OCI-LY3 (cell line): ENCODE results near the gene PARP3.

Experiments used
- H2AFZ ChIP-seq: fragments of 200-600, 300-600 bp; shearing (Covaris generic); 2 replicates; pipeline ENCODE4 v1.6.0; 2014; ENCODE audit warnings: antibody characterized with exemption, low read depth, low read length
- H3K27ac ChIP-seq: fragments of 200-600, 300-600 bp; sonication (generic); 2 replicates; pipeline ENCODE4 v1.5.1; 2014; ENCODE audit warnings: mild to moderate bottlenecking, low read length, moderate library complexity, mixed read lengths
- H3K27me3 ChIP-seq: fragments of 200-600, 300-600 bp; sonication (generic); 2 replicates; pipeline ENCODE4 v1.6.1; 2014; ENCODE audit warnings: low read depth, low read length, mixed read lengths
- H3K36me3 ChIP-seq: fragments of 200-600, 300-600 bp; sonication (generic); replicated peaks from 2 replicates; pipeline ENCODE3; 2014; ENCODE audit warnings: low read depth, low read length, mixed read lengths
- H3K4me1 ChIP-seq: fragments of 300-600, 200-600 bp; sonication (generic); 2 replicates; pipeline ENCODE4 v1.6.1; 2014; ENCODE audit warnings: low read length, mixed read lengths
- H3K4me2 ChIP-seq: fragments of 200-600, 300-600 bp; sonication (generic); 2 replicates; pipeline ENCODE4 v1.6.1; 2014; ENCODE audit warnings: low read length, mixed read lengths
- H3K4me3 ChIP-seq: fragments of 300-600, 200-600 bp; sonication (generic); 2 replicates; pipeline ENCODE4 v1.5.1; 2014; ENCODE audit warnings: antibody characterized with exemption, mild to moderate bottlenecking, low read length, moderate library complexity
- H3K79me2 ChIP-seq: fragments of 300-600, 200-600 bp; shearing (Covaris generic); 2 replicates; pipeline ENCODE4 v1.6.1; 2014; ENCODE audit warnings: mild to moderate bottlenecking, low read length, mixed read lengths
- H3K9ac ChIP-seq: fragments of 300-600, 200-600 bp; shearing (Covaris generic); 2 replicates; pipeline ENCODE4 v1.6.0; 2014; ENCODE audit warnings: mild to moderate bottlenecking, low read length, moderate library complexity
- H3K9me3 ChIP-seq: fragments of 200-600, 300-600 bp; shearing (Covaris generic); 2 replicates; pipeline ENCODE4 v1.6.1; 2014; ENCODE audit warnings: low read length, mixed read lengths; ENCODE audit not compliant: insufficient read depth
- H4K20me1 ChIP-seq: fragments of 200-600, 300-600 bp; sonication (generic); 2 replicates; pipeline ENCODE4 v1.6.1; 2016; ENCODE audit warnings: low read length, mixed read lengths; ENCODE audit not compliant: insufficient read depth
- EZH2phosphoT487 ChIP-seq: fragments of 200-600 bp; shearing (Covaris generic); IDR thresholded peaks from 2 replicates; pipeline ENCODE4 v1.6.1; 2018; ENCODE audit warnings: antibody characterized with exemption, mixed run types, low read depth
- TF ChIP-seq, protein P1 (sequence below): fragments of 200-600, 300-600 bp; sonication (generic); IDR thresholded peaks from 2 replicates; pipeline ENCODE4 v1.5.1; 2014; ENCODE audit warnings: antibody characterized with exemption, low read length, low read depth

PARP3 gene

DNA sequence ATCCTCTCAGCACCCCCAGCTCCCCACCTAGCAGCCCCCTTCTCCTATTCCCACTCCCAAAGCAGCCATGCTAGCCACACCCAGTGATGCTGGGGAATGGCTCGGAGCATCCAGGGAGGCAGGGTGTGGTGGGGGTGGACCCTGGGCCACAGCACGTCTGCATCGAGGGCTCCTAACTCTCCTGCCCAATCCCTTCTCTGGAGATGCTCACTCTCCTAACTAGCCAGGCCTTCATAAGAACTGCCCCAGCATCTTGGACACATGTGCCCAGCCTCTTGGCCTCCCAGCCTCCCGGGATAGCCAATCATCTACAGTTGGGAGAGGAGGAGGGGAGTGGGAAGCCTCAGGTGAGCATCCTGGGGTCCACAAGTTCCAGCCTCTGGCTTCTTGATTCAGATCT lies 22.4 kb downstream of the PARP3 start:
- Histone ChIP-seq H4K20me1 (no peaks in the 10 kb centered on the region), H3K4me2 (no peak overlapping the region), H3K9ac (no peak overlapping the region), H3K79me2 (no peaks in the 10 kb centered on the region), H3K36me3 (no peaks in the 10 kb centered on the region), H2AFZ (no peak overlapping the region), H3K4me1 (peaks cover 13% of the 10 kb centered on the region), H3K27ac (no peak overlapping the region), H3K4me3 (no peak overlapping the region), H3K9me3 (no peaks in the 10 kb centered on the region), H3K27me3 (no peaks in the 10 kb centered on the region)
- no peak for TF ChIP-seq EZH2phosphoT487
- TF ChIP-seq, protein P1, sequence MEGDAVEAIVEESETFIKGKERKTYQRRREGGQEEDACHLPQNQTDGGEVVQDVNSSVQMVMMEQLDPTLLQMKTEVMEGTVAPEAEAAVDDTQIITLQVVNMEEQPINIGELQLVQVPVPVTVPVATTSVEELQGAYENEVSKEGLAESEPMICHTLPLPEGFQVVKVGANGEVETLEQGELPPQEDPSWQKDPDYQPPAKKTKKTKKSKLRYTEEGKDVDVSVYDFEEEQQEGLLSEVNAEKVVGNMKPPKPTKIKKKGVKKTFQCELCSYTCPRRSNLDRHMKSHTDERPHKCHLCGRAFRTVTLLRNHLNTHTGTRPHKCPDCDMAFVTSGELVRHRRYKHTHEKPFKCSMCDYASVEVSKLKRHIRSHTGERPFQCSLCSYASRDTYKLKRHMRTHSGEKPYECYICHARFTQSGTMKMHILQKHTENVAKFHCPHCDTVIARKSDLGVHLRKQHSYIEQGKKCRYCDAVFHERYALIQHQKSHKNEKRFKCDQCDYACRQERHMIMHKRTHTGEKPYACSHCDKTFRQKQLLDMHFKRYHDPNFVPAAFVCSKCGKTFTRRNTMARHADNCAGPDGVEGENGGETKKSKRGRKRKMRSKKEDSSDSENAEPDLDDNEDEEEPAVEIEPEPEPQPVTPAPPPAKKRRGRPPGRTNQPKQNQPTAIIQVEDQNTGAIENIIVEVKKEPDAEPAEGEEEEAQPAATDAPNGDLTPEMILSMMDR, result no peak

GRCh38 chr3:51966016-51966415 lies 23.9 kb downstream of the PARP3 start:
- Histone ChIP-seq H3K4me3 (peak overlapping the region; percentile 88), H2AFZ (no peak overlapping the region), H3K9me3 (no peaks in the 10 kb centered on the region), H3K4me2 (peak overlapping the region; percentile 97), H3K36me3 (peaks cover 5% of the 10 kb centered on the region), H3K27ac (no peak overlapping the region), H3K9ac (no peak overlapping the region), H3K27me3 (no peaks in the 10 kb centered on the region), H4K20me1 (no peaks in the 10 kb centered on the region), H3K4me1 (peaks cover 13% of the 10 kb centered on the region), H3K79me2 (no peaks in the 10 kb centered on the region)
- TF ChIP-seq, protein P1, result no peak
- no peak for TF ChIP-seq EZH2phosphoT487

DNA sequence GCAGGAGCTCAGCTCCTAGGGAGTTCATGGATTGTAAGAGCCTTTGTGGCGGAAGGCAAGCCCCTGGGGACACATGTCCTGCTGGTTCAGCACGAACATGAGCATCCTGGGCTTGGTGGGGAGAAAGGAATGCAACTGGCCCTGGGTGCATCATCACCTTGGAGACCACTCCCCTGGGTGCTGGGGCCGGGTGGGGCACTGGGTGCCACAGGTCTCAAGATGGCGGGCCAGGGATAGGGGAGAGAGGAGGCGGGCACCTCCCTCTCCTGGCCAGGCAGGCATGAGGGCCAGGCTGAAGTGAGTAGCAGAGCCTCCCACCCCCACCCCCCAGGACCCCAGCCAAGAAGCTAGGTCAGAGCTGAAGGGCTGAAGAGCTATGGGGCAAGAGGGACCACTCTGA lies 24.3 kb downstream of the PARP3 start:
- Histone ChIP-seq H3K4me2 (peak overlapping the region; percentile 97), H2AFZ (no peak overlapping the region), H3K27me3 (no peaks in the 10 kb centered on the region), H3K36me3 (peaks cover 5% of the 10 kb centered on the region), H3K79me2 (no peaks in the 10 kb centered on the region), H4K20me1 (no peaks in the 10 kb centered on the region), H3K9me3 (no peaks in the 10 kb centered on the region), H3K27ac (no peak overlapping the region), H3K4me1 (peaks cover 13% of the 10 kb centered on the region), H3K4me3 (peak overlapping the region; percentile 88), H3K9ac (peak overlapping the region; percentile 78)
- TF ChIP-seq, protein P1, result no peak
- no peak for TF ChIP-seq EZH2phosphoT487

DNA sequence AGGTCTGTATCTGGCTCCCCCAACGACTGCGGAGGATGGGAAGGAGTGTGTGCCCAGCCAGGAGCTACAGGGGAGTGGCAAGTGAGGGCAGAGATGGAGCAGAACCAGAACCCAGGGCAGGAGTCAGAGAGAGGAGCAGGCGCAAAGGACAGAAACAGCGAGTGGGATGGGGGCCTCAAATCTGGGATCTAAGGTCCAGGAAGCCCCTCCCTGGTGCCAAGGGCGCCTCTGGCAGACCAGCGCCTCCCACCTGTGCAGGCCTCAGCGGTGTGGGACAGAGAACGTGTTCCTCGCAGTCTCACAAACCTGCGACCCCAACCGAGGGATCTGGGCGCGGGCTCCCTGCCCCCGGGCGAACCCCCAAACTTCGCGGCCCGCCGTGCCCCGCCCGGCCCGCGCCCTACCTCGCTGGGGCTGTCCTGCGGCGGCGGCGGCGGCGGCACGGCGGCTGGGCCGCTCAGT lies 24.8 kb downstream of the PARP3 start:
- no peaks in the 10 kb centered on the region for H4K20me1 ChIP-seq
- TF ChIP-seq, protein P1, result no peak
- no peak for TF ChIP-seq EZH2phosphoT487
- peak overlapping the region; percentile 88 for H3K4me3 ChIP-seq
- no peak overlapping the region; the same call in 1 of the 2 replicates for H2AFZ ChIP-seq
- H3K4me2 ChIP-seq, result peak overlapping the region; percentile 97
- H3K4me1 ChIP-seq, result peaks cover 13% of the 10 kb centered on the region
- no peak overlapping the region for H3K27ac ChIP-seq
- no peaks in the 10 kb centered on the region for H3K9me3 ChIP-seq
- no peaks in the 10 kb centered on the region for H3K27me3 ChIP-seq
- peaks cover 5% of the 10 kb centered on the region for H3K36me3 ChIP-seq
- H3K9ac ChIP-seq, result peak overlapping the region; percentile 78
- no peaks in the 10 kb centered on the region for H3K79me2 ChIP-seq
